ENCODE data around the gene NPM1. TPM values are rescaled to one million over a fixed set of nuclear protein-coding genes. Genes with fewer than 3 reads are reported as not detected.

NPM1 gene
- total RNA-seq, 2 donors from 2014 or later, result 2,118 to 2,656 TPM

DNA sequence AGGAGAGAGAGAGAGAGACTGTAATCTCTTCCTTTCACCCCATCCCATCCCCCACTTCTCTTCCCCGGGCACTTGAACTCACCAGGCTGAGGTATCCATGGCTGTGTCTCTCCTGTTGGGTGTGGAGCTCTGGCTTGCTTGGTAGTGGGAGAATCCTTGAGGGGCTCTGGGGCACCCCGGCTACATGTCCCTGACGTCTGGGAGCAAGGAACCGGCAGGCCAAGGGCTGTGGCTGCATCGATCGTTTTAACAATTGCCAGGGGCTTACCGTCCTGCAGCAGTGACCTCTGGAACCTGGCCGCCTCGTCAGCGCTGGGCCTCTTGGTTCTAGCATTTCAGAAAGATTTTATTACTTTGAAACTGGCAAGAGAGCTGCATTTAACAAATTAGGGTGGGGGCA, 61.8 kb downstream of the NPM1 start:
- no peak overlapping the region for H3K27ac Mint-ChIP-seq
- no peak for DNase-seq (ENCODE audit: low spot score in 2 of 2)
- ATAC-seq, result no peak
- no peaks in the 10 kb centered on the region for H3K36me3 Mint-ChIP-seq
- H3K9me3 Mint-ChIP-seq, result no peaks in the 10 kb centered on the region

DNA sequence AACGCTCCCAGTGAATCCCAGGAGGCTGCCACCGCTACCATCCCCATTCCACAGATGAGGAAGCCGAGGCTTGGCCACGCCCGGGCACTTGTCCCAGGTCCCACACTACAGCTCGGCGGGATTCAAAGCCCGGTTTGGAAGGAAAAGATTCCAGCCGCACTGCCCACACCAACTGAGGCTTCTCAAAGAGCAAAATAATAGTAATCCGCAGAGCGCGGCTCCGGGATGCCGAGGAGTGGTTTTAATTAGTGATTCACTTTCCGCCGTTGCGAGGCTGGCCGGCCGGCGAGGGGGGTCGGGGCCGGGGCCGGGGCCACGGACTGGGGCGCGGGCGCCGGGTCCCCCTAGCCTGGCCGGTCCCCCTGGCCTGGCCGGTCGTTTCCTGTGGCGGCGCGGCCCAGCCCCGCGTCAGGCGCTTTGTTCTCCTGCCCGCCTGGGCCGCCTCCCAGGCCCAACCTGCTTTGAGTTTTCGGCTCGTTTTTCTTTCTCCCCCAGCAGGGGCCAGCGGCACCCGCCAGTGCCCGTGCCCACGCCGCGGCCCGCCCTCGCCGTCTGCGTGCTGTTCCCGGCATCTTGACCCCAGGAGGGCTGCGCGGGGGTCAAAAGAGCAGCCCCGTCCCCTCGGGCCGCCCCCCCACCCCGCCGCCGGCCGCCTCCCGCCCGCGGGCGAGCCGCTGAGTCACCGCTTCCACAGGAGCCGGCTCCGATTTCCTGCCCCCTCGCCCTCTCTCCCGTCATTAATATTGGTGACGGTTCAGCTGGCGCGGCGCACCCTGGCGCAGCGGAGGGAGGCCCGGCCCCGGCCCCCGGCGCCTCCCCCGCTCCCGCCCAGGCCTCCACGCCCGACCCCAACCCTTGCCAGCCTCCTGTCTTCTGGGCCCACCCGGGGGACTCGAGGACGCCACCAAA, 63.0 kb downstream of the NPM1 start:
- Mint-ChIP-seq H3K9me3 (no peaks in the 10 kb centered on the region), H3K36me3 (no peaks in the 10 kb centered on the region), H3K27ac (no peak overlapping the region)
- ATAC-seq, result peak; percentile 37 to 64
- DNase-seq (ENCODE audit: low spot score in 2 of 2), result peak in 1 of 2 donors; percentile 20

- DNase-seq (ENCODE audit: low spot score in 2 of 2) (no peak), ATAC-seq (peak in 1 of 2 donors; percentile 32)
- no peaks in the 10 kb centered on the region for H3K36me3 Mint-ChIP-seq
- H3K9me3 Mint-ChIP-seq, result no peaks in the 10 kb centered on the region
- no peak overlapping the region for H3K27ac Mint-ChIP-seq
Measured at GRCh38 chr5:171451421-171451820, 63.8 kb downstream of the NPM1 start.

DNA sequence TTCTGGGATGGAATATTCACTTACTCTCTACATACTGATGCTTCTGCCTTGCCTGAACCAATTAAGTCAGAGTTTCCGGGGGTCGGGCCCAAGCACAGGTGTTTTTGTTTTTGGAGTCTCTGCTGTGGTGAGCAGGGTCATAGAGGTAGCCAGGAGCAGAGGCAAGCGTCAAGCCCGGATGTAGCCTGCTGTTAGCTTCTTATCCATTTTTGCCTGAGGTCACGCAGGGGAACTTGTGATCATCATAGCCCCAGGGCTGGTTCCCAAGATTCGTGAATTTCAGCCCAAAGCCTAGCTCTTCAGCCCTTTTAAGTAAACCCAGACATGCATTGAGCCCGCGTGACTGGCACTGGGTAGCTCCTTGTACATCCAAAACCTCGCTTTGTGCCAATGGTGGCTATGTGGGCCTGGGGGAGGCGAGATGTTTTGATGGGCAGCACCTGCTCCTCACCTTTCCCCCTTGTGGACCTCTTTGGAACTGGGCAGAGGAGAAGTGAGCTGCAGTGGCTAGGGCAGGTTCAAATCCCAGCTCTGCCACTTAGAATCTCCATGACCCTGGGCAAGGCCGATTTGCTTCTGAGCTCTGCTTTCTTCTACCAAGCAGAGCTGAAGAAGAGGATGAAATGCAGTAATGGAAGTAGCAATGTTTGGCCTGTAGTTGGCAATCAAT, 65.5 kb downstream of the NPM1 start:
- Mint-ChIP-seq H3K9me3 (no peaks in the 10 kb centered on the region), H3K27ac (no peak overlapping the region), H3K36me3 (no peaks in the 10 kb centered on the region)
- DNase-seq (ENCODE audit: low spot score in 2 of 2) (no peak), ATAC-seq (no peak)

- DNase-seq (ENCODE audit: low spot score in 2 of 2), result no peak
- Mint-ChIP-seq H3K27ac (no peak overlapping the region), H3K36me3 (no peaks in the 10 kb centered on the region), H3K9me3 (no peaks in the 10 kb centered on the region)
- ATAC-seq, result no peak
Measured at GRCh38 chr5:171453988-171454387, 66.3 kb downstream of the NPM1 start.

- Mint-ChIP-seq H3K9me3 (no peaks in the 10 kb centered on the region), H3K36me3 (no peaks in the 10 kb centered on the region), H3K27ac (no peak overlapping the region)
- no peak for DNase-seq (ENCODE audit: low spot score in 2 of 2)
- ATAC-seq, result no peak
Measured at GRCh38 chr5:171454549-171454948, 66.9 kb downstream of the NPM1 start.

DNA sequence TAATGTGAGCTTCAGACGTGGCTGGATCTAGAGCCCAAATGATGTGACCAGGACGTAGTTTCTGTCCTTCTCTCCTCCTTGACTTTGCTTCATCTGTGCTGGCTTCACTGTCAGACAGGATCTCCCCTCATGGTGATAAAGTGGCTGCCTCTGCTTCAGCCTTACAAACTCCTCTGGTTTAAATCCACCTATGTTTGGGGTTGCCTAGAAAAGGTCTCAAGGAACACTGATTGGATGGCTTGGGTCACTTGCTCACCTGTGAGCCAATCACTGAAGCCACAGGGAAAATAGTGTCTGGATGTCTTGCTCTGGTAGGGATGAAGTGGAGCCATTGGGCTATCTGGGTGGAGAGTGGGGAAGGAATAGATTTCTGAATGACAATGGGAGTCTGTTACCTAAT, 67.9 kb downstream of the NPM1 start:
- DNase-seq (ENCODE audit: low spot score in 2 of 2), result no peak
- Mint-ChIP-seq H3K36me3 (no peaks in the 10 kb centered on the region), H3K27ac (no peak overlapping the region), H3K9me3 (no peaks in the 10 kb centered on the region)
- ATAC-seq, result no peak

DNA sequence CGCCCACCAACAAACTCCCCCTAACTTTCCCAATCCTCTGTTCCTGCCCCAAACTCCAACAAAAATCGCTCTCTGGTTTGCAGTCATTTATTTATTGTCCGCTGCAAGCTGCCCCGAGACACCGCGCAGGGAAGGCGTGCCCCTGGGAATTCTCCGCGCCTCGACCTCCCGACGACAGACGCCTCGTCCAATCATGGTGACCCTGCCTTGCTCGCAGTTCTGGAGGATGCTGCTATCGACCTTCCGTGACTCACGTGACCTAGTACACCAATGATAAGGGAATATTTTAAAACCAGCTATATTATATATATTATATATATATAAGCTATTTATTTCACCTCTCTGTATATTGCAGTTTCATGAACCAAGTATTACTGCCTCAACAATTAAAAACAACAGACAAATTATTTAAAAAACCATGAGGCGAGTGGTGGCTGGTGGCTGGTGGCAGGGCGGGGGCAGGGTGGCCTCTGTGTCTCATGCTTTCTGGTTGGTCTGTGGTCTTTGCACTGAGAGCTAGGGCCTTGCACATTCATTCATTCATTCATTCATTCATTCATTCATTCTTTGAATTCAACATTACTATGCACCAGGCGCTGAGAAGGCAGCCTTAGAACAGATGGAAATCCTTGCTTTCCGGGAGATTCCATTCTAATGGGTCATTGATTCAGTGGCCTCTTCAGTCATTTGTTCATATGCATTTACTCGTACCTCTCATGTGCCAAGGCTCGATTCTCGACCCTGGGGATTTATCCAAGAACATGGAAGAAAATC, 69.7 kb downstream of the NPM1 start:
- ATAC-seq, result no peak
- H3K36me3 Mint-ChIP-seq, result no peaks in the 10 kb centered on the region
- no peak overlapping the region for H3K27ac Mint-ChIP-seq

DNA sequence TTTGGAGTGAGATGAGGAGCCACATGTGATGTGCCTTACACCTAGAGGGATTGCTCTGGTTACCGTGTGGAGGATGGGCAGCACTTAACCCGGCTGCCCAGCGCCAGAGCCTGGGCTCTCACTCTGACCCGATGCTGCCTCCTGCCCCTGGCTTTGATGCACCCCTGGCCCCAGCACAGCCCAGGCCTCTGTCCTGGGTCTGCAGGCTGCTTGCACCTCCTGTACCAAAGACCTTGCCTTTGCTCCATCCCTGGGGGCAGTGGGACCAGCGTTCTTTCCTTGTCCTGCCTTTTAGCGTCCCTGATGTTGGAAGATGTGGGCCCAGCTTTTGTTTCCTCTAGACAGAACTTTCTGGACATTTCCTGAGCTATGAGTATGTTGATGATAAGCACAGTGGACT, 72.2 kb downstream of the NPM1 start:
- no peak overlapping the region for H3K27ac Mint-ChIP-seq
- no peaks in the 10 kb centered on the region for H3K9me3 Mint-ChIP-seq
- H3K36me3 Mint-ChIP-seq, result no peaks in the 10 kb centered on the region

More for the DNA sequence above, 69.7 kb downstream of the NPM1 start:
- no peak for DNase-seq (ENCODE audit: low spot score in 2 of 2)
- no peaks in the 10 kb centered on the region for H3K9me3 Mint-ChIP-seq

More for the DNA sequence above, 72.2 kb downstream of the NPM1 start:
- no peak for ATAC-seq
- DNase-seq (ENCODE audit: low spot score in 2 of 2), result no peak

Other genes starting within 250 kb of the NPM1 start
- gene TLX3, start 78.6 kb upstream of the NPM1 start, total RNA-seq, result not detected
- gene FGF18, start 31.8 kb downstream of the NPM1 start, total RNA-seq, result under 1 TPM in 1 of 2 donors, not detected in 1; 0.36 TPM